ENCODE results near the gene VPS4B.

GRCh38 chr18:63346480-63347183 lies 75.6 kb downstream of the VPS4B start:
- TF ChIP-seq EZH2phosphoT487 (IDR thresholded peaks at IDR 0.05; ENCODE audit: insufficient read depth, low read depth) = no peak
- no peak for TF ChIP-seq EZH2 (IDR thresholded peaks at IDR 0.05; ENCODE audit: insufficient read depth, poor library complexity, severe bottlenecking)
